Endothelial cell of umbilical vein (primary cell): ENCODE data around the gene PGA3. TPM values are rescaled to one million over a fixed set of nuclear protein-coding genes. Genes with fewer than 3 reads are reported as not detected.

Source experiments
- BruUV-seq: library from RNA; stranded (reverse); fragments of 400-500 nt; replicated peaks from 2 replicates; lab custom pipeline; 2021; lab: Mats Ljungman, UMichigan
- CTCF ChIA-PET: fragments of 300-600, 350-600 bp; sonication (Branson Sonifier 250); formaldehyde crosslinking; loops from one replicate; lab custom pipeline; 2021; ENCODE audit warnings: antibody characterized with exemption, inconsistent platforms; lab: Charles Lee
- POLR2A ChIA-PET: fragments of 300-600, 350-600 bp; sonication (Branson Sonifier 250); formaldehyde crosslinking; loops from one replicate; lab custom pipeline; 2021; ENCODE audit warnings: antibody characterized with exemption, inconsistent platforms; lab: Charles Lee
- DNase-seq: peaks from one replicate; pipeline ENCODE4 v3.0.0-alpha.2; 2011; ENCODE audit warnings: low read depth, low spot score
- FAIRE-seq: peaks from 2 replicates; lab custom pipeline; 2011; peaks lifted over from hg19 to GRCh38; lab: Jason Lieb, UNC
- H2AFZ ChIP-seq: 2 replicates; pipeline ENCODE4 v1.6.0; 2012; ENCODE audit warnings: low read depth, low read length, control low read depth, inconsistent platforms
- H3K27ac ChIP-seq: 2 replicates; pipeline ENCODE4 v1.5.1; 2011; ENCODE audit warnings: low read depth, mild to moderate bottlenecking, control low read depth, low read length, moderate library complexity; ENCODE audit not compliant: insufficient read depth
- H3K27me3 ChIP-seq, 2 experiments: 2 replicates each; pipeline versions ENCODE4 v1.6.0 to v1.6.1; 2011; ENCODE audit warnings: low read length in 2 of 2, mixed read lengths in 1 of 2; ENCODE audit not compliant: control insufficient read depth in 2 of 2, insufficient read depth in 2 of 2
- H3K36me3 ChIP-seq, 2 experiments: 2 replicates in 1 of 2; 3 replicates in 1 of 2; pipeline ENCODE4 v1.5.1; 2011; ENCODE audit warnings: low read length in 2 of 2, mild to moderate bottlenecking in 1 of 2, moderate library complexity in 1 of 2; ENCODE audit not compliant: control insufficient read depth in 2 of 2, insufficient read depth in 2 of 2; ENCODE audit errors: extremely low read depth in 1 of 2
- H3K4me1 ChIP-seq: 3 replicates; pipeline ENCODE4 v1.5.1; 2011; ENCODE audit warnings: mild to moderate bottlenecking, low read length; ENCODE audit not compliant: control insufficient read depth, insufficient read depth; ENCODE audit errors: extremely low read depth
- H3K4me2 ChIP-seq: 2 replicates; pipeline ENCODE4 v1.6.1; 2011; ENCODE audit warnings: low read length, control low read depth, mixed read lengths; ENCODE audit not compliant: insufficient read depth
- H3K4me3 ChIP-seq, 3 experiments: fragments of 200-600 bp in 1 of 3; sonication (generic), shearing (Covaris generic) in 1 of 3; replicated peaks in 1 of 3; 2 replicates each; pipeline ENCODE4 v1.5.1; 2011 to 2016; ENCODE audit warnings: control low read depth in 3 of 3, low read length in 3 of 3, mild to moderate bottlenecking in 2 of 3, inconsistent platforms in 1 of 3, low read depth in 1 of 3, moderate library complexity in 1 of 3; ENCODE audit not compliant: insufficient read depth in 1 of 3
- H3K79me2 ChIP-seq: 2 replicates; pipeline ENCODE4 v1.6.0; 2012; ENCODE audit warnings: low read length, inconsistent platforms; ENCODE audit not compliant: control insufficient read depth, insufficient read depth
- H3K9ac ChIP-seq: replicated peaks from 2 replicates; pipeline ENCODE3; 2011; ENCODE audit warnings: low read length, control low read depth; ENCODE audit not compliant: insufficient read depth; ENCODE audit errors: extremely low read depth
- H3K9me1 ChIP-seq: replicated peaks from 3 replicates; pipeline ENCODE4 v1.6.0; 2011; ENCODE audit warnings: mild to moderate bottlenecking, low read length; ENCODE audit not compliant: control insufficient read depth, insufficient read depth; ENCODE audit errors: extremely low read depth
- H3K9me3 ChIP-seq: replicated peaks from 2 replicates; pipeline ENCODE4 v1.5.1; 2012; ENCODE audit warnings: low read length, inconsistent platforms; ENCODE audit not compliant: control insufficient read depth, insufficient read depth
- H4K20me1 ChIP-seq: replicated peaks from 2 replicates; pipeline ENCODE3; 2011; ENCODE audit warnings: mild to moderate bottlenecking, low read length; ENCODE audit not compliant: control insufficient read depth, insufficient read depth; ENCODE audit errors: extremely low read depth
- CTCF ChIP-seq, 2 donors: IDR thresholded peaks; 1 replicate in 1 of 2; 2 replicates in 1 of 2; pipeline ENCODE4 v1.5.1; 2011; ENCODE audit warnings: low read length in 2 of 2, mild to moderate bottlenecking in 2 of 2, moderate library complexity in 2 of 2, control low read depth in 1 of 2, inconsistent platforms in 1 of 2, low read depth in 1 of 2; ENCODE audit not compliant: insufficient read depth in 1 of 2; ENCODE audit errors: extremely low read depth in 1 of 2
- EZH2 ChIP-seq: IDR thresholded peaks from 2 replicates; pipeline ENCODE4 v1.6.1; 2012; ENCODE audit warnings: borderline replicate concordance, low read depth, mild to moderate bottlenecking, moderate library complexity, low read length, inconsistent platforms; ENCODE audit not compliant: severe bottlenecking
- FOS ChIP-seq: IDR thresholded peaks from 2 replicates; pipeline ENCODE4 v1.6.1; 2011; ENCODE audit warnings: mild to moderate bottlenecking, low read length, moderate library complexity, borderline replicate concordance; ENCODE audit not compliant: insufficient read depth
- GATA2 ChIP-seq: IDR thresholded peaks from 2 replicates; pipeline ENCODE4 v1.7.0; 2011; ENCODE audit warnings: low read depth, mild to moderate bottlenecking, moderate library complexity, mixed read lengths, low read length; ENCODE audit not compliant: insufficient read length, insufficient read depth
- JUN ChIP-seq: IDR thresholded peaks from 2 replicates; pipeline ENCODE4 v1.6.1; 2011; ENCODE audit warnings: borderline replicate concordance, low read depth; ENCODE audit not compliant: insufficient read length, insufficient read depth
- MAX ChIP-seq: IDR thresholded peaks from 2 replicates; pipeline ENCODE4 v1.6.1; 2011; ENCODE audit not compliant: insufficient read depth, insufficient read length
- MYC ChIP-seq: IDR thresholded peaks from one replicate; pipeline ENCODE4 v1.6.1; 2011; ENCODE audit warnings: mild to moderate bottlenecking, low read depth, low read length
- POLR2A ChIP-seq: IDR thresholded peaks from 2 replicates; pipeline ENCODE4 v1.6.1; 2012; ENCODE audit warnings: low read depth, mild to moderate bottlenecking, control low read depth, low read length
- POLR2AphosphoS5 ChIP-seq: IDR thresholded peaks from 2 replicates; pipeline ENCODE4 v1.6.1; 2012; ENCODE audit warnings: low read depth, mild to moderate bottlenecking, control low read depth, low read length, moderate library complexity; ENCODE audit not compliant: insufficient read depth
- dilution Hi-C: fragments of 300-500 bp; cut with MboI; formaldehyde crosslinking; loops from one replicate; pipeline ENCODE4 v1.15.0; 2019; ENCODE audit warnings: low sequenced_read_pairs; ENCODE audit not compliant: extremely low pct_ligation_motif_present
- intact Hi-C: fragments of 100-400 bp; cut with micrococcal nuclease; formaldehyde crosslinking; loops from one replicate; pipeline ENCODE4 v1.10.0; 2022
- polyA plus RNA-seq, 4 experiments: library from polyadenylated mRNA; depleted of rRNA in 3 of 4; stranded (reverse) in 3 of 4; unstranded in 1 of 4; fragments of >200 nt; gene quantifications; 2 replicates each; pipeline versions ENCODE4 v1.2.1 to v1.2.3, GENCODE V29; 2011 to 2012; ENCODE audit warnings: missing spikeins in 1 of 4
- total RNA-seq: library from RNA; stranded (reverse); gene quantifications from 2 replicates; pipeline ENCODE4 v1.2.3, GENCODE V29; 2021

The PGA3 gene
- total and polyA plus RNA-seq, 2 donors (not counting 3 experiments of a cell fraction or from before 2014, with no cell fraction given): not detected

GRCh38 chr11:61155312-61155711, 48.0 kb upstream of the PGA3 start:
- ChIA-PET CTCF (no interaction called here), POLR2A (no interaction called here)
- no peak overlapping the region for H3K27ac ChIP-seq
- H3K36me3 ChIP-seq: no peaks in the 10 kb centered on the region
- FAIRE-seq (no peak), DNase-seq (no peak)
- no peaks in the 10 kb centered on the region for H3K9me1 ChIP-seq
- no peaks in the 10 kb centered on the region for H3K9me3 ChIP-seq
- no peaks in the 10 kb centered on the region for H3K27me3 ChIP-seq
- dilution Hi-C loops (no loop called here), intact Hi-C loops (loop anchor here (10.0 kb wide), 1 partner anchor 321 kb away; no protein-coding TSS in a partner anchor)
- H3K79me2 ChIP-seq: peaks cover 62% of the 10 kb centered on the region
- H3K4me1 ChIP-seq: peaks cover 25% of the 10 kb centered on the region
- TF ChIP-seq POLR2AphosphoS5: no peak
- TF ChIP-seq JUN: no peak
- no peak for TF ChIP-seq POLR2A
- BruUV-seq: no TSS peak
- H4K20me1 ChIP-seq: peaks cover 3% of the 10 kb centered on the region
- H3K4me3 ChIP-seq: no peak overlapping the region
- no peak overlapping the region for H2AFZ ChIP-seq
- H3K9ac ChIP-seq: no peak overlapping the region
- H3K4me2 ChIP-seq: no peak overlapping the region

- ChIA-PET POLR2A (no interaction called here), CTCF (no interaction called here)
- H3K4me2 ChIP-seq: no peak overlapping the region
- H3K79me2 ChIP-seq: peaks cover 65% of the 10 kb centered on the region
- no peak overlapping the region for H2AFZ ChIP-seq
- H3K36me3 ChIP-seq: no peaks in the 10 kb centered on the region
- DNase-seq (no peak), FAIRE-seq (no peak)
- no peak overlapping the region for H3K9ac ChIP-seq
- BruUV-seq: no TSS peak
- dilution Hi-C loops (no loop called here), intact Hi-C loops (loop anchor here (10.0 kb wide), 1 partner anchor 321 kb away; no protein-coding TSS in a partner anchor)
- H3K9me3 ChIP-seq: no peaks in the 10 kb centered on the region
- H3K9me1 ChIP-seq: no peaks in the 10 kb centered on the region
- no peak overlapping the region for H3K27ac ChIP-seq
- TF ChIP-seq EZH2 (no peak), GATA2 (no peak), MYC (no peak), CTCF (IDR thresholded peaks at IDR 0.05; ENCODE audit: extremely low read depth in 1 of 2, insufficient read depth in 1 of 2, low read depth in 1 of 2, low read length in 2 of 2) (no peak), MAX (no peak), JUN (no peak), POLR2A (no peak), POLR2AphosphoS5 (no peak), FOS (no peak)
- no peaks in the 10 kb centered on the region for H3K27me3 ChIP-seq
- peaks cover 29% of the 10 kb centered on the region for H3K4me1 ChIP-seq
- peaks cover 3% of the 10 kb centered on the region for H4K20me1 ChIP-seq
- no peak overlapping the region for H3K4me3 ChIP-seq
Observed at GRCh38 chr11:61155741-61156140, 47.6 kb upstream of the PGA3 start.
